HG02642 (cell line): ENCODE measurements around the gene TANGO6.
"Not testable (repeated sequence)": the region's sequence is repeated elsewhere in the genome, so short reads cannot be mapped to it uniquely, and the experiment has no call there.

ENCODE experiments used
- ATAC-seq: cut with Tn5 transposase; IDR thresholded peaks from one replicate; pipeline ENCODE4 v1.9.1; 2021; ENCODE audit warnings: mild to moderate bottlenecking; ENCODE audit not compliant: unreplicated experiment, poor library complexity

The TANGO6 gene

GRCh38 chr16:69048328-69049120, 205.2 kb downstream of the TANGO6 start:
- no peak for ATAC-seq

- no peak for ATAC-seq
These were observed 205.8 kb downstream of the TANGO6 start for GRCh38 chr16:69049146-69049545.

- no peak for ATAC-seq
These were observed 206.5 kb downstream of the TANGO6 start for GRCh38 chr16:69049603-69050375.

GRCh38 chr16:69051517-69051830, 208.1 kb downstream of the TANGO6 start:
- ATAC-seq, result not testable (repeated sequence)

- no peak for ATAC-seq
These were observed 211.7 kb downstream of the TANGO6 start for GRCh38 chr16:69055008-69055407.

GRCh38 chr16:69055980-69056379, 212.6 kb downstream of the TANGO6 start:
- no peak for ATAC-seq

GRCh38 chr16:69056421-69056820, 213.1 kb downstream of the TANGO6 start:
- no peak for ATAC-seq

- ATAC-seq, result no peak
These were observed 214.4 kb downstream of the TANGO6 start for GRCh38 chr16:69057400-69058378.

- ATAC-seq, result not testable (repeated sequence)
These were observed 220.2 kb downstream of the TANGO6 start for GRCh38 chr16:69063491-69063890.

GRCh38 chr16:69064124-69064763, 220.9 kb downstream of the TANGO6 start:
- ATAC-seq, result no peak

- no peak for ATAC-seq
These were observed 221.5 kb downstream of the TANGO6 start for GRCh38 chr16:69064764-69065313.

- no peak for ATAC-seq
These were observed 226.2 kb downstream of the TANGO6 start for GRCh38 chr16:69069504-69069903.

- ATAC-seq, result no peak
These were observed 227.7 kb downstream of the TANGO6 start for GRCh38 chr16:69071036-69071435.

- ATAC-seq, result no peak
These were observed 229.3 kb downstream of the TANGO6 start for GRCh38 chr16:69072640-69072974.

- no peak for ATAC-seq
These were observed 229.9 kb downstream of the TANGO6 start for GRCh38 chr16:69073181-69073702.

- ATAC-seq, result no peak
These were observed 233.9 kb downstream of the TANGO6 start for GRCh38 chr16:69077251-69077650.

- ATAC-seq, result no peak
These were observed 234.7 kb downstream of the TANGO6 start for GRCh38 chr16:69078073-69078472.

- no peak for ATAC-seq
These were observed 236.4 kb downstream of the TANGO6 start for GRCh38 chr16:69079697-69080096.

GRCh38 chr16:69083306-69083941, 240.1 kb downstream of the TANGO6 start:
- no peak for ATAC-seq
